Heart right ventricle (tissue), 16 donors: Measurements from ENCODE around the gene SCP2. TPM values are rescaled to one million over a fixed set of nuclear protein-coding genes. Genes with fewer than 3 reads are reported as not detected.

ENCODE experiments used
- ATAC-seq, 8 donors: fragments of 200-7000 bp; cut with Tn5 transposase; one replicate each; pipeline ENCODE4 v1.9.1; 2020; ENCODE audit warnings: mild to moderate bottlenecking in 8 of 8, moderate library complexity in 8 of 8, moderate number of reproducible peaks in 1 of 8
- DNase-seq, 2 donors: peaks; one replicate each; pipeline ENCODE4 v3.0.0-alpha.2; 2020
- H3K27ac ChIP-seq, 10 donors: fragments of 200-600 bp; sonication (generic) in 2 of 10; one replicate each; pipeline versions ENCODE4 v1.5.0 to v1.8.0; 2020 to 2022; ENCODE audit warnings: mild to moderate bottlenecking in 3 of 10
- H3K27me3 ChIP-seq, 7 donors: fragments of 200-600 bp; one replicate each; pipeline ENCODE4 v1.8.0; 2021 to 2022; ENCODE audit warnings: mild to moderate bottlenecking in 2 of 7
- H3K36me3 ChIP-seq, 9 donors: fragments of 200-600 bp; sonication (generic) in 1 of 9; one replicate each; pipeline versions ENCODE4 v1.5.0 to v1.8.0; 2020 to 2022; ENCODE audit warnings: mild to moderate bottlenecking in 2 of 9
- H3K4me1 ChIP-seq, 9 donors: fragments of 200-600 bp; sonication (generic) in 1 of 9; one replicate each; pipeline versions ENCODE4 v1.5.0 to v1.8.0; 2020 to 2022; ENCODE audit warnings: mild to moderate bottlenecking in 4 of 9
- H3K4me3 ChIP-seq, 10 donors: fragments of 200-600 bp; sonication (generic) in 2 of 10; one replicate each; pipeline versions ENCODE4 v1.5.0 to v1.8.0; 2020 to 2022; ENCODE audit warnings: mild to moderate bottlenecking in 7 of 10, moderate library complexity in 2 of 10
- H3K9me3 ChIP-seq, 11 donors: fragments of 200-600 bp in 10 of 11; sonication (generic) in 2 of 11; one replicate each; pipeline versions ENCODE4 v1.5.0 to v1.8.0; 2013 to 2022; ENCODE audit warnings: mild to moderate bottlenecking in 2 of 11, control low read depth in 1 of 11, moderate library complexity in 1 of 11
- WGBS, 2 donors: extraction: QIAGEN DNeasy Blood & Tissue Kit; methylation state at CpG; one replicate each; pipeline ENCODE4 v1.1.7; 2013; ENCODE audit warnings: inconsistent platforms in 1 of 2; 5-methylcytosine and 5-hydroxymethylcytosine counted together
- intact Hi-C, 10 donors: fragments of 100-400 bp; cut with DNase I; formaldehyde crosslinking; loops; one replicate each; pipeline versions ENCODE4 v1.11.1 to v1.14.2; 2022
- polyA plus RNA-seq, 2 donors: library from polyadenylated mRNA; stranded (reverse); fragments of 200-250 nt; gene quantifications; one replicate each; pipeline ENCODE4 v1.2.3, GENCODE V29; 2013
- total RNA-seq, 10 donors: library from RNA; stranded (reverse); fragmentation: NEBNext Ultra II Directional in 3 of 10; extraction: Animal tissue kit (Norgen Biotek cat#: 25700) in 3 of 10; gene quantifications; one replicate each; pipeline versions ENCODE4 v1.2.1 to v1.2.4, GENCODE V29; 2021 to 2023
- TF ChIP-seq, protein P1 (sequence below), 9 donors: fragments of 200-600 bp; sonication (generic) in 2 of 9; IDR thresholded peaks; one replicate each; pipeline versions ENCODE4 v1.5.0 to v1.8.0; 2021 to 2022; ENCODE audit warnings: antibody characterized with exemption in 9 of 9, mild to moderate bottlenecking in 5 of 9, moderate library complexity in 1 of 9
- donor health status: Arrhythmogenic right ventricular cardiomyopathy.
- donor health status: ischemic (EF 13 %, LVEDD 7.1; RV severe dilation, severe dysfunction).
- donor health status: healthy with polysubstance abuse.
- donor health status: DM: no; HTN: yes; CAD: no.
- donor health status: DM: no; HTN: no; CAD: no.
- donor health status: ischemic (EF 25% LVEDD 6.9; RV normal size, moderate dysfunction).
- donor health status: ischemic (EF 25% LVEDD 5.7; RV mildly dilated, moderate dysfunction).
- donor health status: healthy.
- donor health status: DM: yes; HTN: yes; CAD: no.
- donor health status: Ischemic cardiomyopathy.
- donor health status: ischemic (EF 35%, LVEDD 5.7; RV mildly dilated, moderate dysfunction).
- donor health status: nonischemic (EF 11% LVEDD 7.7; RV severe dilation, severe dysfunction).
- donor health status: DM: yes; HTN: yes; CAD: no.
- donor health status: PGD.
- donor health status: ischemic (EF 29% LVEDD 5.4; RV normal size, mild dysfunction).
- donor health status: nonischemic (EF 23%, LVEDD 6.1; RV moderate dilation, normal function).

SCP2 gene
- total and polyA plus RNA-seq, 12 donors = 82.3 to 149 (median 126) TPM

DNA sequence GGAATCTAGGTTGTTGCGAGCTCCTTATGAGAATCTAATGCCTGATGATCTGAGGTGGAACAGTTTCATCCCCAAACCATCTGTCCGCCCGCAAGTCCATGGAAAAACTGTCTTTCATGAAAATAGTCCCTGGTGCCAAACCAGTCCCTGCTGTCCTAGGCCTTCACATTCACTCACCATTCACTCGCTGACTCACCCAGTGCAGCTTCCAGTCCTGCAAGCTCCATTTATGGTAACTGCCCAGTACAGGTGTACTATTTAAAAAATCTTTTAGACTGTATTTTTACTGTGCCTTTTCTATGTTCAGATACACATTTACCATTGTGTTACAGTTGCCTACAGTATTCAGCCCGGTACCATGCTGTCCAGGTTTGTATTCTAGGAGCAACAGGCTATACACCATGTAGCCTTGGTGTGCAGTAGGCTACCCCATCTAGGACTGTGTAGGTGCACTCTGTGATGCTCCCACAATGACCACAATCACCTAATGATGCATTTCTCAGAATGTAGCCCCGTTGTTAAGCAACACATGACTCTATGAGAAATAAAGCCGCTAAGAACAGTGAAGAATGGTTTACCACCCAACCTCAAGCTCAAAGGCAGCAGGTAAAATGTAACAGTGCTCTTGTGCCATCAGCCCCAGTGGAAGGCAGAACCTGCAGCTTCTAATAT lies 7.9 kb upstream of the SCP2 start:
- H3K27ac ChIP-seq = peak overlapping the region in 1 of 10 donors; percentile 92
- WGBS, 2 donors = 91 to 94% methylated on average over 7 of the region's 7 CpGs
- DNase-seq (no peak), ATAC-seq (no peak)
- H3K36me3 ChIP-seq = no peaks in the 10 kb centered on the region
- no peak overlapping the region for H3K4me3 ChIP-seq
- H3K9me3 ChIP-seq = no peaks in the 10 kb centered on the region
- intact Hi-C loops = loop anchor here in 5 of 10 donors (10.0 kb wide), 3 partner anchors 46 to 266 kb away; no protein-coding TSS in a partner anchor
- TF ChIP-seq, protein P1, sequence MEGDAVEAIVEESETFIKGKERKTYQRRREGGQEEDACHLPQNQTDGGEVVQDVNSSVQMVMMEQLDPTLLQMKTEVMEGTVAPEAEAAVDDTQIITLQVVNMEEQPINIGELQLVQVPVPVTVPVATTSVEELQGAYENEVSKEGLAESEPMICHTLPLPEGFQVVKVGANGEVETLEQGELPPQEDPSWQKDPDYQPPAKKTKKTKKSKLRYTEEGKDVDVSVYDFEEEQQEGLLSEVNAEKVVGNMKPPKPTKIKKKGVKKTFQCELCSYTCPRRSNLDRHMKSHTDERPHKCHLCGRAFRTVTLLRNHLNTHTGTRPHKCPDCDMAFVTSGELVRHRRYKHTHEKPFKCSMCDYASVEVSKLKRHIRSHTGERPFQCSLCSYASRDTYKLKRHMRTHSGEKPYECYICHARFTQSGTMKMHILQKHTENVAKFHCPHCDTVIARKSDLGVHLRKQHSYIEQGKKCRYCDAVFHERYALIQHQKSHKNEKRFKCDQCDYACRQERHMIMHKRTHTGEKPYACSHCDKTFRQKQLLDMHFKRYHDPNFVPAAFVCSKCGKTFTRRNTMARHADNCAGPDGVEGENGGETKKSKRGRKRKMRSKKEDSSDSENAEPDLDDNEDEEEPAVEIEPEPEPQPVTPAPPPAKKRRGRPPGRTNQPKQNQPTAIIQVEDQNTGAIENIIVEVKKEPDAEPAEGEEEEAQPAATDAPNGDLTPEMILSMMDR (IDR thresholded peaks at IDR 0.05) = no peak
- H3K27me3 ChIP-seq = peaks cover 0 to 11% (median 3%) of the 10 kb centered on the region in 7 donors
- H3K4me1 ChIP-seq = peaks cover 0 to 46% (median 22%) of the 10 kb centered on the region in 9 donors

DNA sequence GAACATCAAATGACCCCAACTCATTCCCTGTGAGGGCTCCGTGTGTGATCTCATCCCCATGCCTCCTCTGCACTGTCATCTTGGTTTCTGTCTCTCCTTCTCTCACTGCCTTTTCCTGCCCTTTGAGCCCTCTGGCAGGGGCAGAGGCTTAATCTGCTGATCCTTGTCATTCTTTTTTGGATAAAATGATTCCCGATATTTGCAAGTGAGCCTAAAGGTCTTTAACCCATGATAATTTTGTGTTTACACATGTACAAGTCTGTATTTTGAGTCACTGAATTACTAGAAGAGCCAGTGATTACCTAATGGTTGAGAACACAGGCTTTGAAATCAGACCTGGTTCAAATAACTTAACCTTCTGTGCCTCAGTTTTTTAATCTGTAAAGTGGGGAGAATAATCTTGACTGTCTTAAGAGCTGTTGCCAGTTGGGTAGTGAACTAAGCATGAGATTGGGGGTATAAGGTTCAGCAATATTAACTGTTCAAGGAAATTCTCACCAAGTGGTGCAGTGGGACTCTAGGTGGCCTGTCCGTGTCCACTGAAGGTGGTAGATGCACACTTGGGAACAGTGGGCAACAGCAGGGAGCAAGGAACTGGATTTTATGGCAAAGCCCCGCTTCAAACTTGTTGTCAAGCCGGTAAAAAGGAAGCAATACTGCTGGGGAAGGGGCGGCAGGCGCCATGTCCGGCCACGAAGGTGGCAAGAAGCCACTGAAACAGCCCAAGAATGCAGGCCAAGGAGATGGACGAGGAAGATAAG lies 7.2 kb upstream of the SCP2 start:
- Histone ChIP-seq H3K4me1 (peaks cover 0 to 40% (median 17%) of the 10 kb centered on the region in 9 donors), H3K27me3 (peaks cover 0 to 11% (median 3%) of the 10 kb centered on the region in 7 donors), H3K9me3 (no peaks in the 10 kb centered on the region), H3K36me3 (no peaks in the 10 kb centered on the region), H3K27ac (peak overlapping the region in 6 of 10 donors; percentile 84 to 95 (median 92)), H3K4me3 (peak overlapping the region in 2 of 10 donors; percentile 71 to 85)
- WGBS, 2 donors = 86 to 90% methylated on average over 10 of the region's 10 CpGs
- intact Hi-C loops = loop anchor here in 6 of 10 donors (10.0 kb wide), 4 partner anchors 45 to 265 kb away; partner anchors contain the start of gene ZYG11B (in 1 of the 6)
- ATAC-seq (no peak), DNase-seq (no peak)
- TF ChIP-seq, protein P1 (IDR thresholded peaks at IDR 0.05) = no peak

DNA sequence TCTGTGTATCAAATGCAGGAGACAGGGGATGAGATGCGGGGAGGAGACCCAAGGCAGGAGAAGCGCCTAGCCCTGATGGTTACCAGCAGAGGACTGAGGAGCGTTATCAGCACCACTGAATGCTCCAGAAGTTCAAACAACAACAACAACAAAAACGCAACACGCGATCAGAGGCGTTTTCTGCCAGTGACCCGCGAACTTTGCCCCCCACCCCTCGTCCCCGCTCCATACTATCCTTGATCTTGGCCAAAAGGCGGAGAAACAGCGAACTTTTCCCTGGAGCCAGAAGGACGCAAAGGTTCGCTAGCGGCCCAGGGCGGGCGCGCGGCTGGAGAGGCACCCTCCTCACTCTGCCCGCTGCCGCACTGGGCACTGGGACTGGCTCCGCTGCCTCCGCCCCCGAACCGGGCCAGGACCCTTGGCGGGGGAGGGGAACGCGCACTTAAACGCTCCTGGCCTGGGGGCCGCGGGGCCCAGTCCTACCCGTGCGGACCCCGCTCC lies 6.2 kb upstream of the SCP2 start:
- TF ChIP-seq, protein P1 (IDR thresholded peaks at IDR 0.05) = no peak
- no peaks in the 10 kb centered on the region for H3K9me3 ChIP-seq
- H3K4me3 ChIP-seq = peak overlapping the region; percentile 52 to 97 (median 76)
- ATAC-seq (peak; percentile 51 to 89 (median 78)), DNase-seq (peak in 1 of 2 donors; percentile 43)
- WGBS, 2 donors = 12 to 15% methylated on average over 35 of the region's 35 CpGs
- intact Hi-C loops = loop anchor here in 2 of 10 donors (10.0 kb wide), 3 partner anchors 196 to 264 kb away; partner anchors contain the start of gene ZYG11B (in 1 of the 2)
- H3K36me3 ChIP-seq = no peaks in the 10 kb centered on the region
- H3K27me3 ChIP-seq = peaks cover 0 to 11% (median 3%) of the 10 kb centered on the region in 7 donors
- peaks cover 0 to 38% (median 14%) of the 10 kb centered on the region in 9 donors for H3K4me1 ChIP-seq
- peak overlapping the region; percentile 77 to 95 (median 89) for H3K27ac ChIP-seq

DNA sequence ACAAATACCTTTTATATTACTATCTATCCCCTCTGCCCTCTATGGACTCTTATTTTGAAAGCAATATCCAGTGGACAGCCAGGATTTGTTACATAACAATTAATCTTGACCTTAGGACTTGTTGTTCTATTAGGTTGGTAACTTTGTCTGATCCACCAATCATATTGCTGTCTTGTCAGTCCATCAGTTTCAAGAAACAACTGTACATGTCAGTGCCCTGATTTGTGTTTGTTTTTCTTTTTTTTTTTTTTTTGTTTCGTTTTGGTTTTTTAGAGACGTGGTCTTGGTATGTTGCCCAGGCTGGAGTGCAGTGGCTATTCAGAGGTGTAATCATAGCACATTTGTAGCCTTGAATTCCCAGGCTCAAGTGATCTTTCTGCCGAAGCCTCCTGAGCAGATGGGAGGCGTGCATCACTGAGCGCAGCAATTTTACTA lies 1.5 kb upstream of the SCP2 start:
- Histone ChIP-seq H3K9me3 (no peaks in the 10 kb centered on the region), H3K36me3 (peaks cover 0 to 6% (median 0%) of the 10 kb centered on the region in 9 donors), H3K4me1 (peaks cover 5 to 36% (median 26%) of the 10 kb centered on the region in 9 donors), H3K27ac (peak overlapping the region in 9 of 10 donors; percentile 15 to 90 (median 86)), H3K4me3 (peak overlapping the region in 5 of 10 donors; percentile 5 to 78 (median 15)), H3K27me3 (peaks cover 0 to 8% (median 3%) of the 10 kb centered on the region in 7 donors)
- ATAC-seq = peak in 2 of 8 donors; percentile 14 to 23
- WGBS, 2 donors = 32 to 38% methylated on average over 5 of the region's 5 CpGs
- intact Hi-C loops = loop anchor here in 2 of 10 donors (5.0 to 10.0 kb wide), 4 partner anchors 201 to 259 kb away; partner anchors contain the start of genes COA7 (in 1 of the 2) and ZYG11B (in 1 of the 2)
- TF ChIP-seq, protein P1 (IDR thresholded peaks at IDR 0.05) = no peak
- DNase-seq = no peak
